Measurements from ENCODE around the gene GTF2H3. TPM values are rescaled to one million over a fixed set of nuclear protein-coding genes. Genes with fewer than 3 reads are reported as not detected.

GTF2H3 gene
- total RNA-seq, 2 donors from 2014 or later: 17.4 to 29.9 TPM

DNA sequence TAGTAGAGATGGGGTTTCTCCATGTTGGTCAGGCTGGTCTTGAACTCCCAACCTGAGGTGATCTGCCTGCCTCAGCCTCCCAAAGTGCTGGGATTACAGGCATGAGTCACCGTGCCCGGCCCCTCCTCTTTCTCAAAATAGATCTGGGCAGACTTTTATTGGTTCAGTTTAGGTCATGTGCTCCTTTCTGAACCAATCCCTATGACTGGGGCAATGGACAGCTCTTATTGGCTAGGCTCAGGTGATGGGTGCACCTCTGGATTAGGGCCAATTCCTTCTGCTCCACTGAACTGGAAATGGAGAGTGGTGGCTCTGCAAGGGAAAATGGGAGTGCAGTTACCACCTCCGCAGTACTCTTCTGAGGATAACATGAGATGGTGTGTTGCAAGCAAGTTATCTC is 72.3 kb downstream of the GTF2H3 start:
- peaks cover 8% of the 10 kb centered on the region for H3K36me3 ChIP-seq
- H3K4me3 ChIP-seq: no peak overlapping the region
- no peak overlapping the region for H3K27ac ChIP-seq
- TF ChIP-seq, protein P1, sequence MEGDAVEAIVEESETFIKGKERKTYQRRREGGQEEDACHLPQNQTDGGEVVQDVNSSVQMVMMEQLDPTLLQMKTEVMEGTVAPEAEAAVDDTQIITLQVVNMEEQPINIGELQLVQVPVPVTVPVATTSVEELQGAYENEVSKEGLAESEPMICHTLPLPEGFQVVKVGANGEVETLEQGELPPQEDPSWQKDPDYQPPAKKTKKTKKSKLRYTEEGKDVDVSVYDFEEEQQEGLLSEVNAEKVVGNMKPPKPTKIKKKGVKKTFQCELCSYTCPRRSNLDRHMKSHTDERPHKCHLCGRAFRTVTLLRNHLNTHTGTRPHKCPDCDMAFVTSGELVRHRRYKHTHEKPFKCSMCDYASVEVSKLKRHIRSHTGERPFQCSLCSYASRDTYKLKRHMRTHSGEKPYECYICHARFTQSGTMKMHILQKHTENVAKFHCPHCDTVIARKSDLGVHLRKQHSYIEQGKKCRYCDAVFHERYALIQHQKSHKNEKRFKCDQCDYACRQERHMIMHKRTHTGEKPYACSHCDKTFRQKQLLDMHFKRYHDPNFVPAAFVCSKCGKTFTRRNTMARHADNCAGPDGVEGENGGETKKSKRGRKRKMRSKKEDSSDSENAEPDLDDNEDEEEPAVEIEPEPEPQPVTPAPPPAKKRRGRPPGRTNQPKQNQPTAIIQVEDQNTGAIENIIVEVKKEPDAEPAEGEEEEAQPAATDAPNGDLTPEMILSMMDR (IDR thresholded peaks at IDR 0.05): no peak
- no peaks in the 10 kb centered on the region for H3K4me1 ChIP-seq (ENCODE audit: control insufficient read depth in 1 of 2, low read depth in 2 of 2)
- DNase-seq (ENCODE audit: low spot score) (no peak), ATAC-seq (ENCODE audit: insufficient number of reproducible peaks, low FRiP score, low read depth) (no peak)
- no peaks in the 10 kb centered on the region for H3K27me3 ChIP-seq (replicated peaks; ENCODE audit: insufficient read depth)
- H3K9me3 ChIP-seq: no peaks in the 10 kb centered on the region

DNA sequence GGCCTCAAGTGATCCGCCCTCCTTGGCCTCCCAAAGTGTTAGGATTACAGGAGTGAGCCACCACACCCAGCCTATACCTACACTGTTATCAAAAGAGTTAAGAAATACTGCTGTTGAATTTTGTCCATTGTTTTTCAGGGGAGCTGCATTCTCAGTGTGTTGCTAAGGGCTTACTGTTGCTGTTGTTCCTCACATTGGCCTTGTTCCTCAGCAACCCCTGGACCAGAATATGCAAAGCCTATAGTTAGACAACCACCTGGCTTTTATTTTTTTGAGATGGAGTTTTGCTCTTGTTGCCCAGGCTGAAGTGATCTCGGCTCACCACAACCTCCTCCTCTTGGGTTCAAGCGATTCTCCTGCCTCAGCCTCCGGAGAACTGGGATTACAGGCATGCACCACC is 73.8 kb downstream of the GTF2H3 start:
- Histone ChIP-seq H3K9me3 (no peaks in the 10 kb centered on the region), H3K4me1 (ENCODE audit: control insufficient read depth in 1 of 2, low read depth in 2 of 2) (no peaks in the 10 kb centered on the region), H3K4me3 (no peak overlapping the region), H3K27me3 (replicated peaks; ENCODE audit: insufficient read depth) (no peaks in the 10 kb centered on the region), H3K27ac (no peak overlapping the region), H3K36me3 (peaks cover 6% of the 10 kb centered on the region)
- no peak for ATAC-seq (ENCODE audit: insufficient number of reproducible peaks, low FRiP score, low read depth)
- TF ChIP-seq, protein P1 (IDR thresholded peaks at IDR 0.05): no peak
- no peak for DNase-seq (ENCODE audit: low spot score)

Other genes with a start within 250 kb of the GTF2H3 start
- gene KMT5A, start 249.7 kb upstream of the GTF2H3 start, total RNA-seq: 10 to 100 TPM; 34.1 to 42.7 TPM
- gene RILPL2, start 197.1 kb upstream of the GTF2H3 start, total RNA-seq: 10 to 100 TPM; 15.9 to 18.1 TPM
- gene SNRNP35, start 175.7 kb upstream of the GTF2H3 start, total RNA-seq: 10 to 100 TPM; 27.8 to 73.9 TPM
- gene RILPL1, start 100.1 kb upstream of the GTF2H3 start, total RNA-seq: 10 to 100 TPM; 29.0 to 49.7 TPM
- gene TMED2, start 49.3 kb upstream of the GTF2H3 start, total RNA-seq: 100 to 1,000 TPM; 150 to 152 TPM
- gene DDX55, start 31.7 kb upstream of the GTF2H3 start, total RNA-seq: 10 to 100 TPM; 20.6 to 41.8 TPM
- gene EIF2B1, start 143 bp upstream of the GTF2H3 start, total RNA-seq: 100 to 1,000 TPM; 154 to 177 TPM
- 1 to 10 TPM; 4.6 to 8.7 TPM for gene TCTN2, start 37.3 kb downstream of the GTF2H3 start, total RNA-seq
- gene ATP6V0A2, start 78.5 kb downstream of the GTF2H3 start, total RNA-seq: 10 to 100 TPM; 14.1 to 32.9 TPM
- under 1 TPM; under 0.01 to 0.14 TPM for gene DNAH10, start 128.5 kb downstream of the GTF2H3 start, total RNA-seq